Stimulated activated CD8-positive, alpha-beta memory T cell treated with anti-CD3 and anti-CD28 coated beads, Interleukin-12 subunit alpha, Interleukin-12 subunit beta, amount 100 ng/mL, for 1 hour (primary cell): ENCODE results near the gene ARHGEF5.
"Not testable (repeated sequence)": the region's sequence is repeated elsewhere in the genome, so short reads cannot be mapped to it uniquely, and the experiment has no call there.

ENCODE experiments used
- DNase-seq: peaks from one replicate; pipeline ENCODE4 v3.0.0-alpha.2; 2020; ENCODE audit warnings: low read depth

The ARHGEF5 gene

GRCh38 chr7:144384071-144384470, 28.9 kb downstream of the ARHGEF5 start:
- no peak for DNase-seq

- no peak for DNase-seq
Measured at GRCh38 chr7:144384555-144385245, 29.5 kb downstream of the ARHGEF5 start.

- no peak for DNase-seq
Measured at GRCh38 chr7:144386741-144387140, 31.5 kb downstream of the ARHGEF5 start.

- DNase-seq: no peak
Measured at GRCh38 chr7:144388950-144389349, 33.7 kb downstream of the ARHGEF5 start.

GRCh38 chr7:144390481-144390880, 35.3 kb downstream of the ARHGEF5 start:
- no peak for DNase-seq

GRCh38 chr7:144391014-144391413, 35.8 kb downstream of the ARHGEF5 start:
- DNase-seq: no peak

GRCh38 chr7:144391823-144392255, 36.6 kb downstream of the ARHGEF5 start:
- no peak for DNase-seq

GRCh38 chr7:144397086-144397485, 41.9 kb downstream of the ARHGEF5 start:
- DNase-seq: no peak

GRCh38 chr7:144398291-144398690, 43.1 kb downstream of the ARHGEF5 start:
- DNase-seq: no peak

GRCh38 chr7:144398911-144399310, 43.7 kb downstream of the ARHGEF5 start:
- DNase-seq: no peak

- DNase-seq: no peak
Measured at GRCh38 chr7:144399946-144400345, 44.7 kb downstream of the ARHGEF5 start.

GRCh38 chr7:144401490-144401889, 46.3 kb downstream of the ARHGEF5 start:
- DNase-seq: no peak

GRCh38 chr7:144403102-144403501, 47.9 kb downstream of the ARHGEF5 start:
- DNase-seq: no peak

GRCh38 chr7:144403649-144404061, 48.5 kb downstream of the ARHGEF5 start, which contains the start of gene NOBOX:
NOBOX (minus strand) TSS chr7:144403693.
- DNase-seq: no peak

- DNase-seq: no peak
Measured at GRCh38 chr7:144404946-144405345, 49.7 kb downstream of the ARHGEF5 start.

- DNase-seq: no peak
Measured at GRCh38 chr7:144407266-144407931, 52.2 kb downstream of the ARHGEF5 start.

- DNase-seq: no peak
Measured at GRCh38 chr7:144408121-144408520, 52.9 kb downstream of the ARHGEF5 start.

GRCh38 chr7:144410441-144410840, 55.2 kb downstream of the ARHGEF5 start:
- DNase-seq: no peak

GRCh38 chr7:144414815-144415214, 59.6 kb downstream of the ARHGEF5 start:
- no peak for DNase-seq

- DNase-seq: no peak
Measured at GRCh38 chr7:144415858-144416257, 60.7 kb downstream of the ARHGEF5 start.

GRCh38 chr7:144416341-144416740, 61.1 kb downstream of the ARHGEF5 start:
- no peak for DNase-seq

- not testable (repeated sequence) for DNase-seq
Measured at GRCh38 chr7:144418931-144419330, 63.7 kb downstream of the ARHGEF5 start.

GRCh38 chr7:144427539-144427938, 72.3 kb downstream of the ARHGEF5 start:
- DNase-seq: not testable (repeated sequence)

GRCh38 chr7:144428431-144428830, 73.2 kb downstream of the ARHGEF5 start:
- no peak for DNase-seq
